H1 (cell line): ENCODE results near the gene ING4.

Source experiments
- CBX5 ChIP-seq: fragments of 300-800, 300-1000 bp; sonication (generic); IDR thresholded peaks from 2 replicates; pipeline ENCODE4 v1.7.1; 2016; ENCODE audit warnings: antibody characterized with exemption, low read length, low read depth
- EP300 ChIP-seq, 2 experiments: IDR thresholded peaks; 1 replicate in 1 of 2; 2 replicates in 1 of 2; pipeline ENCODE4 v1.6.1; 2011 to 2012; ENCODE audit warnings: low read depth in 2 of 2, low read length in 2 of 2, mild to moderate bottlenecking in 2 of 2, borderline replicate concordance in 1 of 2, inconsistent platforms in 1 of 2, moderate library complexity in 1 of 2
- EZH2 ChIP-seq: fragments of 200-600 bp; sonication (generic); IDR thresholded peaks from 2 replicates; pipeline ENCODE4 v1.7.1; 2012; ENCODE audit warnings: low read depth, mild to moderate bottlenecking, moderate library complexity, low read length, inconsistent platforms; ENCODE audit not compliant: severe bottlenecking
- GTF2F1 ChIP-seq: IDR thresholded peaks from 2 replicates; pipeline ENCODE4 v1.6.1; 2012; ENCODE audit warnings: low read depth, low read length, improper control_type of control experiment, borderline replicate concordance
- POLR2A ChIP-seq, 2 experiments: IDR thresholded peaks; 1 replicate in 1 of 2; 2 replicates in 1 of 2; pipeline ENCODE4 v1.6.1; 2011; ENCODE audit warnings: low read depth in 2 of 2, low read length in 2 of 2, mild to moderate bottlenecking in 2 of 2; ENCODE audit errors: control extremely low read depth in 1 of 2
- POLR2AphosphoS5 ChIP-seq: IDR thresholded peaks from 2 replicates; pipeline ENCODE4 v1.6.1; 2011; ENCODE audit warnings: low read depth, low read length
- RFX5 ChIP-seq: IDR thresholded peaks from 2 replicates; pipeline ENCODE4 v1.6.1; 2011; ENCODE audit warnings: low read depth, low read length, improper control_type of control experiment, borderline replicate concordance
- RNF2 ChIP-seq: fragments of 200-900, 300-1000 bp; sonication (generic); IDR thresholded peaks from 2 replicates; pipeline ENCODE4 v1.7.1; 2016; ENCODE audit warnings: borderline replicate concordance, low read depth, mild to moderate bottlenecking, antibody characterized with exemption, low read length; ENCODE audit not compliant: poor library complexity, severe bottlenecking; ENCODE audit errors: missing control alignments
- SIN3A ChIP-seq, 2 experiments: IDR thresholded peaks in 1 of 2; conservative IDR thresholded peaks in 1 of 2; 2 replicates each; pipeline ENCODE4 v1.6.1; 2011 to 2012; ENCODE audit warnings: low read length in 2 of 2, improper control_type of control experiment in 1 of 2, low read depth in 1 of 2, mild to moderate bottlenecking in 1 of 2
- TCF12 ChIP-seq: IDR thresholded peaks from 2 replicates; pipeline ENCODE4 v1.6.1; 2011; ENCODE audit warnings: low read depth, mild to moderate bottlenecking, low read length
- YY1 ChIP-seq: IDR thresholded peaks from 2 replicates; pipeline ENCODE4 v1.6.1; 2011; ENCODE audit warnings: low read depth, mild to moderate bottlenecking, low read length
- TF ChIP-seq, protein P1 (sequence below), 3 experiments: IDR thresholded peaks; 1 replicate in 2 of 3; 2 replicates in 1 of 3; pipeline versions ENCODE4 v1.5.1 to v1.6.1; 2011; ENCODE audit warnings: low read length in 3 of 3, mild to moderate bottlenecking in 3 of 3, inconsistent platforms in 2 of 3, low read depth in 1 of 3, moderate library complexity in 1 of 3; ENCODE audit not compliant: insufficient read depth in 1 of 3; ENCODE audit errors: control extremely low read depth in 1 of 3

DNA sequence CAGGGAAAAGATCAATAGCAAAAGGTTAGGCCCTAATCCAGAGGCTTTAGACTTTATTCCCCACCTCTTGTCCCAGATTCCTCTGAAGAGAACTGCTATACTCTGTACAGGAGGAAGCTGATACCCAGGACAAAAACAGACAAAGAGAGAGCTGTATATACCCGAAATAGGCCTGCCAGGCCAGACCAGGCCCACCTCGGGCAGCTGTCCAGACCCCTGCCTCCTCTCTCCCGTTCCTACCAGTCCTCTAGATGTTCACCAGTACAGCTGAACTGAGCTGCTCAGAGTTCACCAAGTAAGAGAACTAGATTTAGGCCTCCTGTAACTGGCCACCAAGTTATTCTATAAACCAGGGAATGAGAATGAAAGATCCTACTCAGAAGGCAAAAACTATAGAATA lies 60.4 kb downstream of the ING4 start:
- TF ChIP-seq EP300 (IDR thresholded peaks at IDR 0.05; ENCODE audit: borderline replicate concordance in 1 of 2, low read depth in 2 of 2, low read length in 2 of 2) (no peak), RFX5 (no peak), POLR2AphosphoS5 (no peak), YY1 (no peak), GTF2F1 (no peak), SIN3A (conservative IDR thresholded peaks at IDR 0.05 in 1 of 2, IDR thresholded peaks at IDR 0.05 in 1 of 2; ENCODE audit: low read depth in 1 of 2, low read length in 2 of 2) (no peak), EZH2 (no peak), CBX5 (no peak), POLR2A (IDR thresholded peaks at IDR 0.05; ENCODE audit: control extremely low read depth in 1 of 2, low read depth in 2 of 2, low read length in 2 of 2) (no peak), TCF12 (no peak), RNF2 (no peak)
- TF ChIP-seq, protein P1, sequence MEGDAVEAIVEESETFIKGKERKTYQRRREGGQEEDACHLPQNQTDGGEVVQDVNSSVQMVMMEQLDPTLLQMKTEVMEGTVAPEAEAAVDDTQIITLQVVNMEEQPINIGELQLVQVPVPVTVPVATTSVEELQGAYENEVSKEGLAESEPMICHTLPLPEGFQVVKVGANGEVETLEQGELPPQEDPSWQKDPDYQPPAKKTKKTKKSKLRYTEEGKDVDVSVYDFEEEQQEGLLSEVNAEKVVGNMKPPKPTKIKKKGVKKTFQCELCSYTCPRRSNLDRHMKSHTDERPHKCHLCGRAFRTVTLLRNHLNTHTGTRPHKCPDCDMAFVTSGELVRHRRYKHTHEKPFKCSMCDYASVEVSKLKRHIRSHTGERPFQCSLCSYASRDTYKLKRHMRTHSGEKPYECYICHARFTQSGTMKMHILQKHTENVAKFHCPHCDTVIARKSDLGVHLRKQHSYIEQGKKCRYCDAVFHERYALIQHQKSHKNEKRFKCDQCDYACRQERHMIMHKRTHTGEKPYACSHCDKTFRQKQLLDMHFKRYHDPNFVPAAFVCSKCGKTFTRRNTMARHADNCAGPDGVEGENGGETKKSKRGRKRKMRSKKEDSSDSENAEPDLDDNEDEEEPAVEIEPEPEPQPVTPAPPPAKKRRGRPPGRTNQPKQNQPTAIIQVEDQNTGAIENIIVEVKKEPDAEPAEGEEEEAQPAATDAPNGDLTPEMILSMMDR (IDR thresholded peaks at IDR 0.05; ENCODE audit: control extremely low read depth in 1 of 3, insufficient read depth in 1 of 3, low read depth in 1 of 3, low read length in 3 of 3) = no peak
